Gastroesophageal sphincter (tissue), 4 donors: ENCODE measurements around the gene LRRC34. TPM values are rescaled to one million over a fixed set of nuclear protein-coding genes. Genes with fewer than 3 reads are reported as not detected.

ENCODE experiments used
- ATAC-seq: fragments of 150-250 bp; one replicate; pipeline ENCODE4 v1.9.1; 2016; ENCODE audit warnings: mild to moderate bottlenecking, moderate library complexity
- H3K27ac ChIP-seq, 4 donors: fragments of 200-600 bp; sonication (generic) in 3 of 4; 1 replicate in 3 of 4; 2 replicates in 1 of 4; pipeline ENCODE4 v1.5.1; 2016 to 2019
- H3K27me3 ChIP-seq: fragments of 200-600 bp; sonication (generic); one replicate; pipeline ENCODE4 v1.5.1; 2019
- H3K36me3 ChIP-seq, 2 donors: fragments of 200-600 bp; sonication (generic); one replicate each; pipeline ENCODE4 v1.5.1; 2019; ENCODE audit warnings: control low read depth in 1 of 2
- H3K4me1 ChIP-seq, 3 donors: fragments of 200-600 bp; sonication (generic); 1 replicate in 2 of 3; 2 replicates in 1 of 3; pipeline ENCODE4 v1.5.1; 2016 to 2019; ENCODE audit warnings: control low read depth in 2 of 3
- H3K4me3 ChIP-seq, 2 donors: fragments of 200-600 bp; sonication (generic); one replicate each; pipeline ENCODE4 v1.5.1; 2019; ENCODE audit warnings: mild to moderate bottlenecking in 1 of 2, moderate library complexity in 1 of 2
- H3K9me3 ChIP-seq, 3 donors: fragments of 200-600 bp; sonication (generic); one replicate each; pipeline ENCODE4 v1.5.1; 2017 to 2019; ENCODE audit warnings: control low read depth in 2 of 3
- CTCF ChIP-seq, 4 experiments: fragments of 200-600 bp in 2 of 4; fragments of 450-650 bp in 2 of 4; sonication (generic) in 1 of 4; IDR thresholded peaks; one replicate each; pipeline ENCODE4 v1.5.1; 2017 to 2019; ENCODE audit warnings: antibody characterized with exemption in 4 of 4, mild to moderate bottlenecking in 2 of 4, moderate library complexity in 2 of 4
- EP300 ChIP-seq: sonication (generic); formaldehyde crosslinking; IDR thresholded peaks from one replicate; pipeline ENCODE4 v1.6.1; 2017; ENCODE audit warnings: antibody characterized with exemption, mild to moderate bottlenecking
- POLR2A ChIP-seq, 2 donors: fragments of 450-650 bp; IDR thresholded peaks; one replicate each; pipeline ENCODE4 v1.6.1; 2017; ENCODE audit warnings: antibody characterized with exemption in 2 of 2, mild to moderate bottlenecking in 2 of 2, moderate library complexity in 1 of 2
- POLR2AphosphoS5 ChIP-seq: sonication (generic); formaldehyde crosslinking; IDR thresholded peaks from one replicate; pipeline ENCODE4 v1.6.1; 2017; ENCODE audit warnings: antibody characterized with exemption
- WGBS, 2 donors: methylation state at CpG; one replicate each; pipeline ENCODE4 v1.1.5; 2018; ENCODE audit warnings: low coverage in 1 of 2; 5-methylcytosine and 5-hydroxymethylcytosine counted together
- total RNA-seq, 4 donors: library from RNA; depleted of rRNA; stranded (reverse); fragments of >200 nt; gene quantifications; one replicate each; pipeline ENCODE4 v1.1.0, GENCODE V29; 2016

Gene LRRC34
- total RNA-seq, 4 donors from 2014 or later: 3.1 to 7.9 (median 5.9) TPM

GRCh38 chr3:169769287-169770181 lies 43.2 kb downstream of the LRRC34 start, which contains the start of gene ACTRT3:
TSS of gene ACTRT3 (minus strand) at chr3:169769561. CDS start at chr3:169769520, 41 bp downstream.
- Histone ChIP-seq H3K36me3 (no peaks in the 10 kb centered on the region), H3K27me3 (no peaks in the 10 kb centered on the region), H3K4me1 (peaks cover 6 to 15% (median 8%) of the 10 kb centered on the region in 3 donors), H3K9me3 (no peaks in the 10 kb centered on the region), H3K27ac (peak within 1 kb of the TSS; percentile 81 to 93 (median 88)), H3K4me3 (peak within 1 kb of the TSS; percentile 56 to 71)
- ATAC-seq: peak; percentile 30
- 0 to 12% methylated on average over 6 to 14 of the region's 51 CpGs for WGBS, 2 donors
- TF ChIP-seq POLR2A (IDR thresholded peaks at IDR 0.05) (peak; percentile 46 to 48), EP300 (no peak), CTCF (IDR thresholded peaks at IDR 0.05) (peak in 1 of 4 experiments; percentile 13), POLR2AphosphoS5 (peak; percentile 10)

DNA sequence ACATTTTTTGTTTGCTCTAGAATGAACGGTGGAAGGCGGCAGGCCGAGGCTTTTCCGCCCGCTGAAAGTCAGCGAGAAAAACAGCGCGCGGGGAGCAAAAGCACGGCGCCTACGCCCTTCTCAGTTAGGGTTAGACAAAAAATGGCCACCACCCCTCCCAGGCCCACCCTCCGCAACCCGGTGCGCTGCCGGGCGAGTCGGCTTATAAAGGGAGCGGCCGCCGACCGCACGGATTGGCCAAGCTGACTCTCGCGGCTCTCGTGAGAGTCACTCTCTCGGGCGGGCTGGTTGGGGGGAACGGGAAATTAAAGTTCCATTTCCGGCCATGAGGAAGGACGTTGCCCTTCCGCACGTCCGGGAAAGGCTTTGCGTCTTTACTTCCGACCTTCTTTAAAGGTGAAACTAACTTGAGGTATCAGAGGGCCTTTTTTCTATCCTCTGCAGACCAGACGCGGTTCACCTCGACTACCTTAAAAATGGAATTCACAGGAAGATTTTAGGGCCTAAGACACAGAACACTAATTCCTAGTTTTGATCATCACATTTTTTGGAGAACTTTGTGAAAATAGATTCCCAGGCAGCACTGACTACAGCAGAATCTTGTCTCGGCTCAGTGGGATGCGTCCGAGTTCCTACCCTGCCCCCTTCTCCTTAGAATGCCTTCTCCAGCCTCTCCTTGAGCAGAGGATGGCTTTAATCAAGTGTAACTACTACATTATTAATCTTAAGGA lies 47.7 kb downstream of the LRRC34 start, which contains the start of gene TERC:
TSS of gene TERC (minus strand) at position 179 of the 731 bp plus-strand sequence.
- Histone ChIP-seq H3K27me3 (no peaks in the 10 kb centered on the region), H3K9me3 (no peaks in the 10 kb centered on the region), H3K4me3 (peak within 1 kb of the TSS; percentile 80 to 87), H3K36me3 (no peaks in the 10 kb centered on the region), H3K27ac (peak within 1 kb of the TSS; percentile 90 to 99 (median 94)), H3K4me1 (peaks cover 0 to 10% (median 2%) of the 10 kb centered on the region in 3 donors)
- peak; percentile 96 for ATAC-seq
- TF ChIP-seq EP300: no peak
- peak; percentile 99 for TF ChIP-seq POLR2AphosphoS5
- TF ChIP-seq POLR2A (IDR thresholded peaks at IDR 0.05): peak; percentile 97 to 99
- TF ChIP-seq CTCF (IDR thresholded peaks at IDR 0.05): no peak
- WGBS, 2 donors: 35 to 42% methylated on average over 6 to 7 of the region's 42 CpGs

DNA sequence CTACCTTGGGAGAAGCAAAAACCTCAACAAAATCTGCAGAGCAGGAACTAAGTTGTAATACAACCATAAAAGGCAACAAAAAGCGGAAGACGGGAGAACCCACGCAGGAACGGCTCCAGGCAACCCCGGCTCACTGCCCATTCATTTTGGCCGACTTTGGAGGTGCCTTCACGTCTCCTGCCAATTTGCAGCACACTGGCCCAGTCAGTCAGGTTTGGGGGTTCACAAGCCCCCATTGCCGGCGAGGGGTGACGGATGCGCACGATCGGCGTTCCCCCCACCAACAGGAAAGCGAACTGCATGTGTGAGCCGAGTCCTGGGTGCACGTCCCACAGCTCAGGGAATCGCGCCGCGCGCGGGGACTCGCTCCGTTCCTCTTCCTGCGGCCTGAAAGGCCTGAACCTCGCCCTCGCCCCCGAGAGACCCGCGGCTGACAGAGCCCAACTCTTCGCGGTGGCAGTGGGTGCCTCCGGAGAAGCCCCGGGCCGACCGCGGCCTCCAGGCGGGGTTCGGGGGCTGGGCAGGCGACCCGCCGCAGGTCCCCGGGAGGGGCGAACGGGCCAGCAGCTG lies 48.3 kb downstream of the LRRC34 start:
- TF ChIP-seq POLR2AphosphoS5: peak; percentile 60
- TF ChIP-seq CTCF (IDR thresholded peaks at IDR 0.05): peak in 1 of 4 experiments; percentile 2
- TF ChIP-seq POLR2A (IDR thresholded peaks at IDR 0.05): no peak
- Histone ChIP-seq H3K27me3 (no peaks in the 10 kb centered on the region), H3K9me3 (no peaks in the 10 kb centered on the region), H3K4me3 (peak overlapping the region; percentile 80 to 87), H3K36me3 (no peaks in the 10 kb centered on the region), H3K27ac (peak overlapping the region; percentile 90 to 99 (median 94)), H3K4me1 (peaks cover 0 to 10% (median 2%) of the 10 kb centered on the region in 3 donors)
- 0% methylated on average over 7 of the region's 46 CpGs; no CpG with 5 or more reads in 1 of the 2 donors for WGBS, 2 donors
- ATAC-seq: peak; percentile 57

DNA sequence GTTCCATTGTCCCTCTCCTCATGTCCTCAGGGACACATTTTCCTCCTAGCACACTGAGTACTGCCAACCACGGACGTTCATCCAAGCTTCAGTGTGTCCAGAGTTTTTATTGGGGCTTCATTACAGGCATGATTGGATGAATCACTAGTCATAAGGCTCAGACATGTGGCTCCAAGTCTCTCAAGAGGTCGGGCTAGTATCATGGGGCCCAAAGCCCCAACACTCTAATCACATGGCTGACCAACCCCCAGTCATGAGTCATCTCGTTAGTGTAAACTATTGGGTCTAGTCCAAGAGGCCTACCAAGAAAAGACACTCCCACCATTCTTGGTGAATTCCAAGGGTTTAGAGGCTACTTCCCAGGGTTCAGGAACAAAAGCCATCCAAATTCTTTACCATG lies 52.2 kb downstream of the LRRC34 start:
- H3K4me1 ChIP-seq: peaks cover 0 to 10% (median 2%) of the 10 kb centered on the region in 3 donors
- no peaks in the 10 kb centered on the region for H3K9me3 ChIP-seq
- TF ChIP-seq EP300: no peak
- no peak for TF ChIP-seq POLR2A (IDR thresholded peaks at IDR 0.05)
- TF ChIP-seq CTCF (IDR thresholded peaks at IDR 0.05): no peak
- TF ChIP-seq POLR2AphosphoS5: no peak
- H3K36me3 ChIP-seq: no peaks in the 10 kb centered on the region
- H3K4me3 ChIP-seq: no peak overlapping the region
- no peaks in the 10 kb centered on the region for H3K27me3 ChIP-seq
- 74 to 85% methylated on average over 4 of the region's 4 CpGs for WGBS, 2 donors
- no peak for ATAC-seq
- no peak overlapping the region for H3K27ac ChIP-seq
